Left hindlimb (tissue), 1 donor: ENCODE measurements around the gene DYRK3.

Experiments
- DNase-seq: peaks from one replicate; pipeline ENCODE4 v3.0.0-alpha.2; 2018

DYRK3 gene

GRCh38 chr1:206684478-206685333 is 49.4 kb downstream of the DYRK3 start, which contains the start of gene MAPKAPK2:
MAPKAPK2 (plus strand) TSS chr1:206684905; CDS start chr1:206685230, 325 bp downstream.
- peak; percentile 89 for DNase-seq

GRCh38 chr1:206685334-206685768 is 50.0 kb downstream of the DYRK3 start:
- DNase-seq = peak; percentile 72

GRCh38 chr1:206685769-206686477 is 50.6 kb downstream of the DYRK3 start:
- no peak for DNase-seq

DNA sequence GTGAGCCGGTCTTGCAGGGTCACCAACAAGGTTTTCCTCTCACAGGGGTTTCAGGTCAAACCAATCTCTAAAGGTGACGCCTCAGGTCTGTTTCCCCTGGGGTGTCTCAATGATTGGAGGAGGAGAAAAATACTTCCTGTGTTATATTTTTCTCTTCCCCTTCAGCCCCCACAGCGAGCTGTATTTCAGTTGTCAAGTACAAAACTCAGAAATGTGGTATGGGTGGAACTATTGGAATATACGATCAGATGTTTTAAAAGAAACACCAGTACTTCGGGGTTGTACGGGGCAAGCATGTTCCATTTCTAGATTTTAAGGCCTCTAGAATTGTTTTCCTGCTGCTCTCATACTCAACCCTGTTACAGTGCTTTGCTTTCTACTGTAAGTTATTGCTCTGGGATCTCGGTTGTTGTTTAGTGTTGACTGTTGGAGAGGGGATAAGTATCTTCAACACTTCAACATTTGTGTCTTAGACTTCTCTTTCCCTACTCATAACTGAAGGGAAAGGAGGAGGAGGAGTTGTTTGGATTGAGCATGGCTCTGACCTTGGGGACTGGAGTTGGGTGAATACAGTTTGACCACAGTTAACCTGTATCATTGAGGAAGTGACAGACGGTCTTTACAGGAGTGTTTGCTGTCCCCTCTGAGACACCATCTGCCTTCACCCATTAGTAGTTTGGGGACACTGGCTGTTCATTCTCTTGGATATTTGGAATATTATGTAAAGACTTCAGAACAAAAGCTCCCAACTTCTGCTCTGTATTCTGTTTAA is 51.3 kb downstream of the DYRK3 start:
- DNase-seq = no peak

GRCh38 chr1:206687251-206687914 is 52.0 kb downstream of the DYRK3 start:
- DNase-seq = no peak

- DNase-seq = no peak
Observed at GRCh38 chr1:206687915-206688442, 52.6 kb downstream of the DYRK3 start.

DNA sequence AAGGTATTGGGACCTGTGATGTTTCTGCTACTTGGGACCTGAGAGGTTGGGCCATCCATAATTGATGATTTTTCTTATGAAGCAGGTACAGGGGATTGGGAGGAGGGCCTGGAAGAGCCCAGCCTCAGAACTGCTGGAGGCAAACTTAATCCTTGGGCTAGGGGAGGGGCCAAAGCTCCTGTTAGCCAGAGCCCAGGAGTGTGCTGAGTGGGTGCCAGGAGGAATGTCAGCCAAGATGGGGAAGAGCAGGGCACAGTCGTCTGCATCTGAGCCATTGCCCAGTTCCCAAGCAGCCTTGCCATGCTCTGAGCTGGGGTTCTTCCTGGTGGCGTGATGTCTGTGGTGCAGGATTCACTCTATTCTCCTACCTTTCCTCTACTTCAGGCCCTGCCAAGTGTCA is 55.2 kb downstream of the DYRK3 start:
- DNase-seq = no peak

GRCh38 chr1:206691604-206692003 is 56.3 kb downstream of the DYRK3 start:
- DNase-seq = no peak

DNA sequence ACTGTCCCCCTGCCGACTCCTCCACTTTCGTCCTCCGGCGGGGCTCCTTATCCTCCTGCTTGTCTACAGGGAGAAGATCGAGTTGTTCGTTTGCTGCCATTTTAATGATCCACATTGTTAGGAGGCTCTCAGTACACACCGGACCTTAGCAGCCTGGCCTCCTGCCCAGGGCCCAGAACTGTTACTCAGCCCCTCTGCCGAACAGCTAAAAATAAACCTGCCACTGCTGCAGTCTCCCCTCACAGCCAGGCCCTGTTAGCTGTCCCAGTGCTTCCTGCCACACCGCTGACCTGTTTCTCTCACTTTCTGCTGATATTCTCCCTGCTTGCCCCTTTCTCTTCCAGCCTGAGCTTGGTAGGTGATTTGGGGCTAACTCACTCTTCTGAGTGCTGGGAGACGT is 57.7 kb downstream of the DYRK3 start:
- DNase-seq = peak; percentile 72

GRCh38 chr1:206693592-206693991 is 58.3 kb downstream of the DYRK3 start:
- no peak for DNase-seq

- DNase-seq = no peak
Observed at GRCh38 chr1:206694171-206695124, 59.1 kb downstream of the DYRK3 start.

DNA sequence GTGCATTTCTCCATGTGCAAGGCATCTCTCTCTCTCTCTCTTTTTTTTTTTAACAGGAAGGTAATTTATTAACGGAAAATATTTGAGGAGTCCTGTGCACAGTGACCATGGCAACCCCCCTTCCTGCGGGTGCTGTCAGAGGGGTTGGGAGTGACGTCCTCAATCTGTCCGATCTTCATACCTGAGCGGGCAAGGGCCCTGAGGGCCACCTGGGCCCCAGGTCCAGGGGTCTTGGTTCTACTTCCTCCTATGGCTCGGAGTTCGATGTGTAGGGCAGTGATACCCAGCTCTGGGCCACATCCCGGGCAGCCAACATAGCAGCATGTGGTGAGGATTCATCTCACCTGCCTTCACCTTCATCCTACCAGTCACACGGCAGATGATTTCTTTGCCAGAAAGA is 60.4 kb downstream of the DYRK3 start:
- no peak for DNase-seq

DNA sequence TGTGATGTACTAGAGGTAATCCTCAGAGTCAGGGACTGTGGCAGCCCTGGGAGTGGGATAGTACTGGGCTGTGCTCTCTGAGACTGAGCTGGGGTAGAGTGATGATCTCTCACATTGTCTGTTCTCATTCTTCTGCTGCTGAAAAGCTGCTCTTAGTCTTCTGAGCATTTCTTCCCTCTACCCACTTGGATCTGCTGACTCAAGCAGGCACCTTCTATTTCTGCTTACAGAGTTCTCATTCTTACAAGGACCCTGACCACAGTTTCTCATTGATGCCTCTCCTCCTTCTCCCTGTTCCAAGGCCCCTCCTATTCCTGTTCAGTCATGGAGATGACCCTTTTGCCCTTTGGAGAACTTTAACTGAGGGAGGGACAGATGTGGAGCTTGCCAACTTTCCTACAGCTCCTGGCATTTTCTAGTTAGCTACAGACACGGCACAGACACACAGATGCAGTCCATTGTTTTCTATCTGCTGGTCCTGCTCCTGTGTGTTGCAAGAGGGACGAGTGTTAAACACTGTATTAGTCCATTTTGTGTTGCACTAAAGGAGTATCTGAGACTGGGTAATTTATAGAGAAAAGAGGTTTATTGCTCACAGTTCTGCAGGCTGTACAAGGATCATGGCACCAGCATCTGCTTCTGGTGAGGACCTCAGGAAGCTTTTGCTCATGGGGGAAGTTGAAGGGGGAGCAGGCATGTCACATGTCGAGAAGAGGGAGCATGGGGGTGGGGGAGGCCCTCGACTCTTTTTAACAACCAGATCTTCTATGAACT is 61.7 kb downstream of the DYRK3 start:
- DNase-seq = no peak

- no peak for DNase-seq
Observed at GRCh38 chr1:206698011-206698410, 62.7 kb downstream of the DYRK3 start.
